H1 (cell line): ENCODE data around the gene DRAXIN. TPM values are rescaled to one million over a fixed set of nuclear protein-coding genes. Genes with fewer than 3 reads are reported as not detected.

Experiments used
- CTCF ChIA-PET: fragments of 300-600 bp; sonication (Branson Sonifier 250); formaldehyde crosslinking; loops from one replicate; lab custom pipeline; 2021; ENCODE audit not compliant: partially characterized antibody; lab: Charles Lee
- POLR2A ChIA-PET: fragments of 300-600 bp; sonication (Branson Sonifier 250); formaldehyde crosslinking; loops from one replicate; lab custom pipeline; 2021; ENCODE audit warnings: inconsistent platforms; ENCODE audit not compliant: partially characterized antibody; lab: Charles Lee
- DNase-seq, 2 experiments: peaks; one replicate each; pipeline versions ENCODE4 v3.0.0 to v3.0.0-alpha.2; 2010 to 2022; ENCODE audit warnings: low spot score in 2 of 2, low read depth in 1 of 2, mixed read lengths in 1 of 2
- FAIRE-seq: peaks from 2 replicates; lab custom pipeline; 2011; peaks lifted over from hg19 to GRCh38; lab: Jason Lieb, UNC
- H2AFZ ChIP-seq: 2 replicates; pipeline ENCODE4 v1.8.1; 2012; ENCODE audit warnings: low read length, inconsistent platforms
- H2AK5ac ChIP-seq: 2 replicates; pipeline ENCODE4 v1.6.1; 2013; ENCODE audit warnings: low read depth, low read length
- H2BK120ac ChIP-seq: replicated peaks from 2 replicates; pipeline ENCODE3; 2013; ENCODE audit warnings: low read depth, low read length, inconsistent platforms
- H2BK12ac ChIP-seq: 2 replicates; pipeline ENCODE4 v1.6.1; 2013; ENCODE audit warnings: low read depth, low read length
- H2BK15ac ChIP-seq: 2 replicates; pipeline ENCODE4 v1.6.1; 2013; ENCODE audit warnings: low read length
- H2BK20ac ChIP-seq: 2 replicates; pipeline ENCODE4 v1.6.1; 2013; ENCODE audit warnings: low read length
- H2BK5ac ChIP-seq: 2 replicates; pipeline ENCODE4 v1.6.1; 2013; ENCODE audit warnings: low read depth, low read length
- H3K14ac ChIP-seq: 2 replicates; pipeline ENCODE4 v1.6.1; 2013; ENCODE audit warnings: inconsistent platforms; ENCODE audit not compliant: insufficient read length
- H3K18ac ChIP-seq: 2 replicates; pipeline ENCODE4 v1.6.1; 2013; ENCODE audit warnings: low read length; ENCODE audit errors: extremely low read depth
- H3K23ac ChIP-seq: 2 replicates; pipeline ENCODE4 v1.6.1; 2013; ENCODE audit warnings: inconsistent platforms; ENCODE audit not compliant: insufficient read length
- H3K23me2 ChIP-seq: 2 replicates; pipeline ENCODE4 v1.6.1; 2013; ENCODE audit warnings: low read depth, low read length
- H3K27ac ChIP-seq: 2 replicates; pipeline ENCODE4 v1.6.1; 2011; ENCODE audit warnings: low read depth, low read length, inconsistent platforms
- H3K27me3 ChIP-seq, 4 experiments: replicated peaks in 1 of 4; 1 replicate in 1 of 4; 2 replicates in 3 of 4; pipeline versions ENCODE4 v1.6.1 to v1.8.1; 2011 to 2013; ENCODE audit warnings: low read length in 3 of 4, mild to moderate bottlenecking in 3 of 4, inconsistent platforms in 2 of 4, mixed read lengths in 2 of 4, moderate library complexity in 1 of 4; ENCODE audit not compliant: control insufficient read depth in 3 of 4, insufficient read depth in 3 of 4; ENCODE audit errors: extremely low read depth in 1 of 4
- H3K36me3 ChIP-seq, 4 experiments: 2 replicates each; pipeline versions ENCODE4 v1.6.1 to v1.8.1; 2011 to 2013; ENCODE audit warnings: mild to moderate bottlenecking in 4 of 4, low read length in 3 of 4, moderate library complexity in 2 of 4, control low read depth in 1 of 4, inconsistent platforms in 1 of 4; ENCODE audit not compliant: insufficient read depth in 4 of 4, control insufficient read depth in 2 of 4
- H3K4ac ChIP-seq: replicated peaks from 2 replicates; pipeline ENCODE3; 2013; ENCODE audit warnings: low read length, low read depth, mixed read lengths, inconsistent platforms; ENCODE audit not compliant: insufficient read length
- H3K4me1 ChIP-seq, 4 experiments: replicated peaks in 1 of 4; 1 replicate in 1 of 4; 2 replicates in 3 of 4; pipeline versions ENCODE4 v1.6.1 to v1.8.1; 2011 to 2013; ENCODE audit warnings: low read length in 3 of 4, inconsistent platforms in 2 of 4, mixed read lengths in 1 of 4; ENCODE audit not compliant: insufficient read depth in 4 of 4, control insufficient read depth in 3 of 4
- H3K4me2 ChIP-seq, 2 experiments: 2 replicates each; pipeline versions ENCODE4 v1.6.1 to v1.8.1; 2011 to 2013; ENCODE audit warnings: low read depth in 2 of 2, low read length in 2 of 2, control low read depth in 1 of 2, inconsistent platforms in 1 of 2, mild to moderate bottlenecking in 1 of 2; ENCODE audit not compliant: insufficient read depth in 1 of 2
- H3K4me3 ChIP-seq, 4 experiments: fragments of 200-600, 300-600 bp in 1 of 4; sonication (generic), shearing (Covaris generic), sonication (Bioruptor Twin) in 1 of 4; 2 replicates each; pipeline versions ENCODE4 v1.5.1 to v1.8.1; 2011 to 2016; ENCODE audit warnings: low read length in 4 of 4, low read depth in 3 of 4, control low read depth in 2 of 4, inconsistent platforms in 2 of 4, mild to moderate bottlenecking in 2 of 4, mixed read lengths in 1 of 4, moderate library complexity in 1 of 4; ENCODE audit not compliant: insufficient read depth in 2 of 4; ENCODE audit errors: extremely low read depth in 1 of 4
- H3K56ac ChIP-seq: replicated peaks from 2 replicates; pipeline ENCODE3; 2013; ENCODE audit warnings: low read depth, mild to moderate bottlenecking, mixed read lengths, low read length, inconsistent platforms; ENCODE audit not compliant: insufficient read length
- H3K79me1 ChIP-seq: 2 replicates; pipeline ENCODE4 v1.6.1; 2013; ENCODE audit warnings: low read depth, low read length, control low read depth
- H3K79me2 ChIP-seq, 2 experiments: 2 replicates each; pipeline versions ENCODE4 v1.6.1 to v1.8.1; 2012 to 2013; ENCODE audit warnings: low read length in 2 of 2, mild to moderate bottlenecking in 2 of 2, inconsistent platforms in 1 of 2; ENCODE audit not compliant: insufficient read depth in 2 of 2, control insufficient read depth in 1 of 2
- H3K9ac ChIP-seq, 4 experiments: replicated peaks in 1 of 4; 1 replicate in 1 of 4; 2 replicates in 3 of 4; pipeline versions ENCODE4 v1.6.1 to v1.8.1; 2011 to 2013; ENCODE audit warnings: low read depth in 3 of 4, low read length in 3 of 4, control low read depth in 2 of 4, mild to moderate bottlenecking in 2 of 4, moderate library complexity in 2 of 4, inconsistent platforms in 1 of 4; ENCODE audit errors: extremely low read depth in 1 of 4
- H3K9me3 ChIP-seq, 2 experiments: 2 replicates each; pipeline versions ENCODE4 v1.6.1 to v1.8.1; 2012 to 2013; ENCODE audit warnings: mild to moderate bottlenecking in 2 of 2, moderate library complexity in 2 of 2, control low read depth in 1 of 2, inconsistent platforms in 1 of 2, low read depth in 1 of 2, low read length in 1 of 2, mixed read lengths in 1 of 2; ENCODE audit not compliant: insufficient read depth in 2 of 2
- H4K20me1 ChIP-seq, 2 experiments: replicated peaks in 1 of 2; 2 replicates each; pipeline versions ENCODE3 to v1.8.1; 2011 to 2013; ENCODE audit warnings: inconsistent platforms in 2 of 2, low read length in 2 of 2, mild to moderate bottlenecking in 1 of 2; ENCODE audit not compliant: insufficient read depth in 2 of 2, control insufficient read depth in 1 of 2
- H4K5ac ChIP-seq: 2 replicates; pipeline ENCODE4 v1.6.1; 2013; ENCODE audit warnings: low read length, low read depth, mixed read lengths, inconsistent platforms; ENCODE audit not compliant: insufficient read length
- H4K8ac ChIP-seq: 2 replicates; pipeline ENCODE4 v1.8.0; 2013; ENCODE audit warnings: mild to moderate bottlenecking, moderate library complexity, low read length, inconsistent platforms; ENCODE audit not compliant: insufficient read depth; ENCODE audit errors: extremely low read depth
- H4K91ac ChIP-seq: replicated peaks from 2 replicates; pipeline ENCODE3; 2013; ENCODE audit warnings: low read length, mixed read lengths, inconsistent platforms; ENCODE audit not compliant: insufficient read length
- SP4 ChIP-seq: IDR thresholded peaks from 2 replicates; pipeline ENCODE4 v1.6.1; 2012; ENCODE audit warnings: low read length, inconsistent platforms
- TAF7 ChIP-seq: optimal IDR thresholded peaks from 2 replicates; pipeline ENCODE3; 2011; ENCODE audit warnings: low read depth, mild to moderate bottlenecking, inconsistent platforms, low read length, moderate library complexity, borderline replicate concordance
- WGBS, 2 experiments: shearing (Covaris generic) in 1 of 2; methylation state at CpG; one replicate each; pipeline versions ENCODE4 v1.1.6 to v1.1.7; 2013 to 2015; ENCODE audit warnings: low lambda C conversion rate in 2 of 2, mixed read lengths in 2 of 2, inconsistent platforms in 1 of 2, low coverage in 1 of 2, missing lambda C conversion rate in 1 of 2; ENCODE audit not compliant: insufficient replicate concordance in 2 of 2, insufficient coverage in 1 of 2, insufficient read length in 1 of 2; ENCODE audit errors: extremely low coverage in 1 of 2, missing lambda C conversion rate in 1 of 2; 5-methylcytosine and 5-hydroxymethylcytosine counted together
- polyA plus RNA-seq, 7 experiments: library from polyadenylated mRNA; depleted of rRNA in 3 of 7; stranded (reverse) in 5 of 7; unstranded in 2 of 7; fragments of >200 nt in 5 of 7; fragments of 200-250 nt in 2 of 7; gene quantifications; 1 replicate in 5 of 7; 2 replicates in 1 of 7; 4 replicates in 1 of 7; pipeline versions ENCODE4 v1.2.1 to v1.2.3, GENCODE V29; 2011 to 2013; ENCODE audit warnings: missing spikeins in 2 of 7, mixed read lengths in 2 of 7
- total RNA-seq: library from RNA; stranded (reverse); fragmentation: NEBNext Ultra II Directional; extraction: Animal tissue kit (Norgen Biotek cat#: 25700); gene quantifications from 2 replicates; pipeline ENCODE4 v1.2.1, GENCODE V29; 2021

DRAXIN gene
- total and polyA plus RNA-seq, 2 of the 8 experiments (the other 6 are each of a cell fraction or from before 2014, with no cell fraction given), result 4.6 to 17.6 TPM

- CTCF ChIA-PET, result interaction anchor here (0.8 to 7.3 kb wide), 8 partner anchors 10 to 308 kb away, joined by 3 to 129 read pairs (median 10); no protein-coding TSS in a partner anchor
- H2BK20ac ChIP-seq, result no peak overlapping the region
- H3K79me1 ChIP-seq, result peaks cover 14% of the 10 kb centered on the region
- no peak overlapping the region for H3K4ac ChIP-seq
- H3K4me2 ChIP-seq, result no peak overlapping the region
- H2BK12ac ChIP-seq, result no peak overlapping the region
- TF ChIP-seq TAF7 (no peak), SP4 (no peak)
- TF ChIP-seq, all 59 proteins: peak for 0
- Histone ChIP-seq H3K18ac (no peak overlapping the region; the same call in 1 of the 2 replicates), H3K4me1 (peaks cover 2 to 31% (median 24%) of the 10 kb centered on the region in 4 experiments), H4K5ac (no peak overlapping the region), H3K79me2 (peaks cover 0 to 33% of the 10 kb centered on the region in 2 experiments; a peak in 2 of 4 replicates), H2AK5ac (no peak overlapping the region), H3K14ac (no peak overlapping the region), H4K20me1 (peaks cover 0 to 4% of the 10 kb centered on the region in 2 experiments), H3K27me3 (peaks cover 0 to 2% (median 0%) of the 10 kb centered on the region in 4 experiments; a peak in 2 of 7 replicates), H2AFZ (no peak overlapping the region), H2BK120ac (no peak overlapping the region), H4K8ac (no peak overlapping the region), H3K9me3 (no peaks in the 10 kb centered on the region), H3K56ac (no peak overlapping the region), H3K36me3 (no peaks in the 10 kb centered on the region), H3K9ac (no peak overlapping the region), H3K23ac (no peak overlapping the region), H2BK5ac (no peak overlapping the region), H2BK15ac (no peak overlapping the region), H4K91ac (no peak overlapping the region), H3K27ac (no peak overlapping the region), H3K4me3 (no peak overlapping the region), H3K23me2 (peaks cover 10% of the 10 kb centered on the region; the same call in 1 of the 2 replicates)
- WGBS, 2 experiments, result 81% methylated on average over 6 of the region's 6 CpGs; no CpG with 5 or more reads in 1 of the 2 experiments
- DNase-seq, result no peak
- POLR2A ChIA-PET, result interaction anchor here (1.1 to 32.0 kb wide), 7 partner anchors 14 to 214 kb away, joined by 3 to 1025 read pairs (median 5); partner anchors contain the start of genes AGTRAP, FBXO6 and MAD2L2
- no peak for FAIRE-seq
These were observed 4.4 kb downstream of the DRAXIN start for GRCh38 chr1:11695861-11696260.
